SU-DHL-6 (cell line): ENCODE measurements around the gene NTM.

Experiments used
- H2AFZ ChIP-seq: fragments of 200-600 bp; sonication (generic); 2 replicates; pipeline ENCODE4 v1.6.1; 2014; ENCODE audit warnings: low read depth, mild to moderate bottlenecking, moderate library complexity, mixed read lengths, antibody characterized with exemption, low read length; ENCODE audit not compliant: severe bottlenecking
- H3F3A ChIP-seq: fragments of 200-600 bp; shearing (Covaris generic); 2 replicates; pipeline ENCODE4 v1.6.0; 2016; ENCODE audit warnings: antibody characterized with exemption, mild to moderate bottlenecking; ENCODE audit not compliant: insufficient read depth
- H3K27ac ChIP-seq: fragments of 200-600 bp; sonication (generic); 2 replicates; pipeline ENCODE4 v1.5.1; 2016; ENCODE audit warnings: low read depth, mild to moderate bottlenecking, low read length, moderate library complexity, mixed read lengths
- H3K27me3 ChIP-seq: fragments of 200-600 bp; sonication (generic), shearing (Covaris generic); 2 replicates; pipeline ENCODE4 v1.6.0; 2014; ENCODE audit warnings: mild to moderate bottlenecking, low read length
- H3K36me3 ChIP-seq: fragments of 200-600 bp; sonication (generic); 2 replicates; pipeline ENCODE4 v1.6.1; 2014; ENCODE audit warnings: mild to moderate bottlenecking, low read length, mixed read lengths
- H3K4me2 ChIP-seq: fragments of 300-600, 200-600 bp; shearing (Covaris generic), sonication (generic); 2 replicates; pipeline ENCODE4 v1.6.0; 2014; ENCODE audit warnings: low read length, low read depth, mild to moderate bottlenecking; ENCODE audit not compliant: poor library complexity, severe bottlenecking
- H3K4me3 ChIP-seq: fragments of 200-600 bp; sonication (generic); 2 replicates; pipeline ENCODE4 v1.5.1; 2014; ENCODE audit warnings: antibody characterized with exemption, low read length, mild to moderate bottlenecking, mixed read lengths; ENCODE audit not compliant: insufficient read depth, poor library complexity, severe bottlenecking
- H3K79me2 ChIP-seq: fragments of 200-600 bp; sonication (generic); 2 replicates; pipeline ENCODE4 v1.6.1; 2014; ENCODE audit warnings: mild to moderate bottlenecking, low read length, moderate library complexity; ENCODE audit not compliant: insufficient read depth
- H3K9ac ChIP-seq: fragments of 200-600 bp; sonication (generic); 2 replicates; pipeline ENCODE4 v1.7.0; 2014; ENCODE audit warnings: mild to moderate bottlenecking, low read length
- H3K9me2 ChIP-seq: fragments of 200-600 bp; sonication (generic); replicated peaks from 2 replicates; pipeline ENCODE4 v1.6.1; 2014; ENCODE audit warnings: low read length; ENCODE audit not compliant: insufficient read depth
- H3K9me3 ChIP-seq: fragments of 200-600 bp; sonication (generic); 2 replicates; pipeline ENCODE4 v1.6.1; 2014; ENCODE audit warnings: low read length, mixed read lengths; ENCODE audit not compliant: insufficient read depth
- H4K20me1 ChIP-seq: fragments of 200-600 bp; sonication (generic); 2 replicates; pipeline ENCODE4 v1.6.1; 2014; ENCODE audit warnings: low read depth, mild to moderate bottlenecking, antibody characterized with exemption, low read length, moderate library complexity, mixed read lengths
- EZH2phosphoT487 ChIP-seq: fragments of 200-600 bp; sonication (generic), shearing (Covaris generic); conservative IDR thresholded peaks from 2 replicates; pipeline ENCODE4 v1.6.1; 2018; ENCODE audit warnings: mild to moderate bottlenecking, antibody characterized with exemption, low read length, moderate library complexity, mixed read lengths
- TF ChIP-seq, protein P1 (sequence below): fragments of 200-600 bp; sonication (generic); IDR thresholded peaks from one replicate; pipeline ENCODE4 v1.5.1; 2017; ENCODE audit warnings: antibody characterized with exemption, mild to moderate bottlenecking, low read length, moderate library complexity; ENCODE audit not compliant: insufficient read depth, poor library complexity, severe bottlenecking

Gene NTM

GRCh38 chr11:132072044-132072857 is 701.8 kb downstream of the NTM start:
- Histone ChIP-seq H3K4me2 (no peak overlapping the region), H3K79me2 (no peaks in the 10 kb centered on the region), H4K20me1 (no peaks in the 10 kb centered on the region), H3K27me3 (no peaks in the 10 kb centered on the region), H3K27ac (no peak overlapping the region), H3K9me2 (no peaks in the 10 kb centered on the region), H2AFZ (no peak overlapping the region), H3F3A (no peaks in the 10 kb centered on the region), H3K4me3 (no peak overlapping the region), H3K9me3 (no peaks in the 10 kb centered on the region), H3K9ac (no peak overlapping the region), H3K36me3 (no peaks in the 10 kb centered on the region)
- TF ChIP-seq, protein P1, sequence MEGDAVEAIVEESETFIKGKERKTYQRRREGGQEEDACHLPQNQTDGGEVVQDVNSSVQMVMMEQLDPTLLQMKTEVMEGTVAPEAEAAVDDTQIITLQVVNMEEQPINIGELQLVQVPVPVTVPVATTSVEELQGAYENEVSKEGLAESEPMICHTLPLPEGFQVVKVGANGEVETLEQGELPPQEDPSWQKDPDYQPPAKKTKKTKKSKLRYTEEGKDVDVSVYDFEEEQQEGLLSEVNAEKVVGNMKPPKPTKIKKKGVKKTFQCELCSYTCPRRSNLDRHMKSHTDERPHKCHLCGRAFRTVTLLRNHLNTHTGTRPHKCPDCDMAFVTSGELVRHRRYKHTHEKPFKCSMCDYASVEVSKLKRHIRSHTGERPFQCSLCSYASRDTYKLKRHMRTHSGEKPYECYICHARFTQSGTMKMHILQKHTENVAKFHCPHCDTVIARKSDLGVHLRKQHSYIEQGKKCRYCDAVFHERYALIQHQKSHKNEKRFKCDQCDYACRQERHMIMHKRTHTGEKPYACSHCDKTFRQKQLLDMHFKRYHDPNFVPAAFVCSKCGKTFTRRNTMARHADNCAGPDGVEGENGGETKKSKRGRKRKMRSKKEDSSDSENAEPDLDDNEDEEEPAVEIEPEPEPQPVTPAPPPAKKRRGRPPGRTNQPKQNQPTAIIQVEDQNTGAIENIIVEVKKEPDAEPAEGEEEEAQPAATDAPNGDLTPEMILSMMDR = no peak
- no peak for TF ChIP-seq EZH2phosphoT487

GRCh38 chr11:132072858-132073211 is 702.4 kb downstream of the NTM start:
- H3K9me3 ChIP-seq = no peaks in the 10 kb centered on the region
- H4K20me1 ChIP-seq = no peaks in the 10 kb centered on the region
- no peaks in the 10 kb centered on the region for H3K79me2 ChIP-seq
- no peaks in the 10 kb centered on the region for H3K9me2 ChIP-seq
- H2AFZ ChIP-seq = no peak overlapping the region
- H3F3A ChIP-seq = no peaks in the 10 kb centered on the region
- no peak overlapping the region for H3K27ac ChIP-seq
- H3K27me3 ChIP-seq = no peaks in the 10 kb centered on the region
- H3K36me3 ChIP-seq = no peaks in the 10 kb centered on the region
- H3K9ac ChIP-seq = no peak overlapping the region
- H3K4me2 ChIP-seq = no peak overlapping the region
- no peak overlapping the region for H3K4me3 ChIP-seq
- TF ChIP-seq, protein P1 = no peak
- TF ChIP-seq EZH2phosphoT487 = no peak

DNA sequence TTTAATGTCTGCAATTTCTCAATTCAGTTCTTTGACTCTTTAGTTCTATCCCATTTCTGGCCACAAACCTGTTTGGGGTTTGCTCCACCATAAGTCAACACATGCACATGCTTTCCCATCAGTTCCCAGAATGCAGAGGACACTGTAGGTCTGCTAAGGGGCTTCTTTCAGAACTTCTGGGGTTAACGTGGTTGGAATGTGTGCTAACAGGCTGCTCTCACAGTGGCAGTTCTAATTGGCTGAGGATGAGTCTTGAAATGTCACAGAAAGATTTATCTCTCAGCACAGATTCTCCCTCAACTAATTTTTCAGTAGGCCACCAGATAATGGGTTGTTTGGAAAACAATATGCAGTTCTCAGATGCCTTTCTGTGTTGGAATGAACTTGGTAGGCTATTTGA is 703.4 kb downstream of the NTM start:
- no peak overlapping the region for H2AFZ ChIP-seq
- no peaks in the 10 kb centered on the region for H3K79me2 ChIP-seq

More for the DNA sequence above, 703.4 kb downstream of the NTM start:
- Histone ChIP-seq H3K27ac (no peak overlapping the region), H3K9ac (no peak overlapping the region), H3K9me2 (no peaks in the 10 kb centered on the region), H3K9me3 (no peaks in the 10 kb centered on the region), H4K20me1 (no peaks in the 10 kb centered on the region), H3K27me3 (no peaks in the 10 kb centered on the region), H3F3A (no peaks in the 10 kb centered on the region), H3K36me3 (no peaks in the 10 kb centered on the region), H3K4me2 (no peak overlapping the region), H3K4me3 (no peak overlapping the region)
- no peak for TF ChIP-seq EZH2phosphoT487
- TF ChIP-seq, protein P1 = no peak
